Activated CD4-positive, alpha-beta T cell treated with anti-CD3 and anti-CD28 coated beads for 4 hours (primary cell): ENCODE data around the gene SLC38A6.

ENCODE experiments used
- DNase-seq, 2 donors: peaks; one replicate each; pipeline ENCODE4 v3.0.0-alpha.2; 2020

SLC38A6 gene

DNA sequence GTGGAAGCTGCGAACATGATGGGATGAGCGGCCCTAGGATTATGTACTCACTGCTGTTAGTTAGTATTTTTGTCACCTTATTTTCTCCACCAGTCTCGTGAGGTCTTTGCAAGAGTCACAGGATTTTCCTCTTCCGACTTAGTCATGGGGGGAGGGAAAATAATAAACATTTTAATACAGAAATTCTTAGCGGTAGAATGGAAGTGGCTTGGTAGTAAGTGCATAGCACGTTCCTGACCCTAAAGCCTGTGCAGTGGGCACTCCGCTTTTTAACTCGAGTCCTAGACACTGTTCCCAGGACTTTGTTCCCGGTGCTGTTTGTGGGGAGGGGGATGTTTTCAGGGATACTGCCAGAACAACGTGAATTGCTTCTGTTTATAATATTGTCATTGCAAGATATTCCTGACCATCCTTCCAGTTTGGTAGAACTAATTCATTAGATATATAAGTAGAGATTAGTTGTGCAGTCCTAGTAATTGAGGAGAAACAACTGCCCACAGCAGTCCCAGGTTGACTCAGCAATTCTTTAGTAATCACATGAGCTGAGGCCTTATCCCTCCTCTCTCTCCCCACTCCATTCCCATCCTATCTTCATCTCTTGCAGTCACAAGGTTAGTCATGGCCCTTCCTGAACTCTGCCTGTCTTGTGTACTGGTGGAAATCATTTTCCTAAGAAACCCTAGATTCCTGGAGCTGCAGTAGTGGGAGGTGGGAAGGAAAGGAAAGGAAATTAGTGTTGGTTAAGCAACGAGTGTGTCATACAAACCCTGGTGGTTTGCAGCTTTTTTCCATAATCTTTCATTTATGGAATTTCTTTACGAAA, 799 bp downstream of the SLC38A6 start:
- no peak for DNase-seq

GRCh38 chr14:60984196-60984595, 3.2 kb downstream of the SLC38A6 start:
- DNase-seq, result no peak

DNA sequence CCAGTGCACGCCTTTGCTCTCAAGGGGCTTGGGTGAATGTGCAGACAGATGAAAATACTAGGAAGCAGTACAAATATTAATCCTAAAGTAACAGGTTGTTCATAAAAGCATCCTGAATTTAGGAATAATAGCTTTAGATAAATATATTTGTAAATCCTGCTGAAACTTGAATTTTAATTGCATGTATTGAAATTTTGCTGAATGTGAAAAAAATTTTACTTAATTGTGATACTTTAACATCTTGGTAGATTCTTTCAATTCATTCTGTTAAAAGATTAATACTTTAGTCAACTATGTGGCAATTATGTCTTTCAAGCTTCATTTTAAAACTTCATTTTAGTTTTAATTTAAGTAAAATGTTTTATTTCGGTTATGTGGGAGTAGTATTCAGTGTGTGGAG, 5.5 kb downstream of the SLC38A6 start:
- no peak for DNase-seq

DNA sequence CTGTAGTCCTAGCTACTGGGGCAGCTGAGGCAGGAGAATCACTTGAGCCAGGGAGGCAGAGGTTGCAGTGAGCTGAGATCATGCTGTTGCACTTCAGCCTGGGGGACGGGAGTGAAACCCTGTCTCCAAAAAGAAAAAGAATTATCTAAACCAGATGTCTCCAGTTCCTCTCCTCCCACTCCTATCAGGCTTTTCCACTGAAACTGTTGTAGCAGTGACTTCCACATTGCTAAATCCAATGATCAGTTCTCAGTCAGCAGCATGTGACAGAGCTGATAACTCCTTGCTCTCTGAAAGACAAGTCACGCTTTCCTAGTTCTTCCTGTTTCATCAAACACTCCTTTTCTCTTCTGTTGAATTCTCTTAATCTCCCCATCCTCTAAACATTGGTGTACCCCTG, 8.6 kb downstream of the SLC38A6 start:
- no peak for DNase-seq

DNA sequence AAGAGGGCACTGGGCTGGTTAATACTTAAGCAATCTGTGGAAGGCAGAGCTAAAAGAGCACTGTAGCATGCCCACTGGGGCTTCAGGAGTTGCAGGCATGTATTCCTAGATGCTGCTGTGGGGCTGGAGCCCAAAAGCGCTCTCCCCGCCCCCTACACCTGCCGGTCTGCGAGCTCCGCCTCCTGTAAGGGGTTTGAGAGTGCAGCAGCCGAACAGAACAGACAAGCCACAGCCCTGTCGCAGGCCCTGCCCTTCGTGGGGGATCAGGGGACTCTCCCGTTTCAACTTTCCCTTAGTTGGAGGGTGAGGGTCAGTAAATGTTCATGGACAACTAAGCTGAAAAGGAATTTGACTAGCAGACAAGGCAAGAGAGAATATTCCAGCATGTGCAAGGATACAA, 17.6 kb downstream of the SLC38A6 start:
- DNase-seq, result no peak

DNA sequence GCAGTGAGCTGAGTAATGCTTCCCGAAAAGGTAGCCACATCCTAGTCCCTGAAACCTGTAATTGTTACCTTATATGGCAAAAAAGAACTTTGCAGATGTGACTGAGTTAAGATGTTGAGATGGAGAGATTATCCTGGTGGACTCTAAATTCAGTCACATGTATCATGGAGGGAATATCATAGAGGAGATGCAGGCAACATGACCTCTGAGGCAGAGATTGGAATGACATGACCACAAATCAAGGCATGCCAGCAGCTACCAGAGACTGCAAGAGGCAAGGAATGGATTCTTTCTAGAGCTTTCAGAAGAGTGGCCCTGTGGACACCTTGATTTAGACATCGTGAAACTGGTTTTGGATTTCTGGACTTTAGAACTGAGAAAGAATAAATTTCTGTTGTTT, 18.5 kb downstream of the SLC38A6 start:
- no peak for DNase-seq

GRCh38 chr14:61003571-61003970, 22.5 kb downstream of the SLC38A6 start:
- no peak for DNase-seq

DNA sequence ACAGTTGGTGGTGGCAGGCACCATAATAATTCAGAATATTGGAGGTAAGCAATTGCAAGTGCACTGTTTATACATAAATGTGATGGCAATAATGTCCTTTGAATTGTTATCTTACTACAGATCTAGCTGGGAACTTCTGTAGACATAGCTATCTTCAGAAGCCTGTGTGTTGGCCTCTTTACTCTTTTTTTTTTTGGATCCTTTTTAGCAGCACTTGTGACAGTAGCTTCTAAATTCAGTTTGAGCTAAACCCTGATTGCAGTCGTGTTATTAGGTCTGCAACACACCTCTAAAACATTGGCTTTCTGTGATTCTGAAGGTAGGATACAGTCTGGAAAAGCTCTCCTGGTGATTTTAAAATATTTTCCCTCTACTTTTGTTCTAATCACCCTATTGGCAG, 38.5 kb downstream of the SLC38A6 start:
- no peak for DNase-seq

- peak; percentile 11 to 56 for DNase-seq
These were observed 44.5 kb downstream of the SLC38A6 start for GRCh38 chr14:61025251-61026223.

GRCh38 chr14:61026526-61026925, 45.5 kb downstream of the SLC38A6 start:
- no peak for DNase-seq

GRCh38 chr14:61031026-61031425, 50.0 kb downstream of the SLC38A6 start:
- DNase-seq, result no peak

- no peak for DNase-seq
These were observed 52.0 kb downstream of the SLC38A6 start for GRCh38 chr14:61033054-61033453.

DNA sequence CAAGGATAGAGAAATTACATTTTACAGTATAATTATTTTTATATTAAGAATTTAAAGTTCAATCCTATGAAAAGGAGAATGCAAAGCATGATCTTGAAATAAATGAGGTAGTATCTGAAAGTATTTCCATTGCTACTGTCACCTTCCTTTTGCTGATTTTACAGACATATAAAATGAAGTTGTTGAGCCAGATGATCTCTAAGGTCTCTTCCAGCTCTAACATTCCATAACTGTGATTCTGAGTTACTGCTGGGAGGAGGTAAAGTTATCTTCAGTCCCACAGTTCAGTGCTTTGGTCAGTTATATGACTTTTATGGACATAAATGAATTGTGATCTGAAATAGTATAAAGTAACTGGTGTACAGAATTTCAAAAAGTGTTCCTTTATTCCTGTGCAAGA, 52.8 kb downstream of the SLC38A6 start:
- no peak for DNase-seq

DNA sequence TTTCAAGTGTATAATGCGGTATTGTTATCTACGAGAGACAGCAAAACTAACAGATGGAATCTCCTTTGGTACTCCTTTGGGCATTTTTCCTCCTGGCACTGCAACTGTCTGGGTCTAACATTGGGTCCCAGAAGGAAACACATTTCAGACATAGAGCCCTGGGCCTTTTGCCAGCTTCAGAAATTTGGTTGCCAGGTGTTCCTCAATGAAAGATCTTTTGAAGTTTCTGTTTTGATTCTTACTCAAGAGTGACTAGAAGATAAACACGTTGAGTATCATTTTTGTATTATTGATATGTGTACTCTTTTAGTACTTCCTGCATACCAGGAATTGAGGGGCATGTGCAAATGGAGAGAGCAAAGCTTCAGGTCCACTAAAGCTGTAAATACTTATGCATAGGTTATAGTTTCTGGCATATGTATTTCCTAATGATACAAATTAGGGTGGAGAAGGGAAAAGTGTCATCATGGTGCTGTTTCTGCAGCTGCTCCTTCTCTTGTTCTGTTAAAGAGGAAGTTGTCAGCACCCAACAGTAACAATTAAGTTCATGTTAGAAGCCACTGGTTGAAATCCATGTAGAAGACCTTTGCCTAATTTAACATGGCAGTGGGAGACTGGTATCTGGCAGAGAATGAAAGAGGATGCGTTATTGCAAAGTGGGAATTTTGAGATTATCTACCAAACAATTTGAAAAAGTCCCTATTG, 53.5 kb downstream of the SLC38A6 start:
- DNase-seq, result no peak

- no peak for DNase-seq
These were observed 56.2 kb downstream of the SLC38A6 start for GRCh38 chr14:61037215-61037614.

GRCh38 chr14:61041704-61042103, 60.7 kb downstream of the SLC38A6 start:
- no peak for DNase-seq

- DNase-seq, result no peak
These were observed 61.2 kb downstream of the SLC38A6 start for GRCh38 chr14:61042220-61042619.

- no peak for DNase-seq
These were observed 62.5 kb downstream of the SLC38A6 start for GRCh38 chr14:61043506-61043905.

GRCh38 chr14:61047021-61047420, 66.0 kb downstream of the SLC38A6 start:
- no peak for DNase-seq

DNA sequence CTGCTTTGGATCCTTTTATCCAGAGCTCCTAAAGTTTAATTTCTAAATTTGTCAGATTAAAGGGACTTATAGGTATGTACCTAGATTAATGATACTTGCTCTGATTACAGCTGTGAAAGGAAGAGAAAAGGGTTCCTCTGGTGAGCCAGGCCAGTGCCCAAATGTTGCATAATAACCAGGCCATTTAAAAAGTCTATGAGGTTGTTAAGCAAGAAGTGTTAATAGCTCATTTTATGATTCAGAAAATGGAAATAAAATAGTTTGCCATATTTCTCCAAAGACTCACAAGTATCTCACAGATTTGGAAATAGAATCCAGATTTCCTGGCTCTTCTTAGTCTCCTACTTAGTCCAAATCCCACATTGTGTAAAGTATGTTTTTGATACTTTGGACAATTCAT, 67.6 kb downstream of the SLC38A6 start:
- no peak for DNase-seq

- DNase-seq, result no peak
These were observed 69.4 kb downstream of the SLC38A6 start for GRCh38 chr14:61050417-61050816.

DNA sequence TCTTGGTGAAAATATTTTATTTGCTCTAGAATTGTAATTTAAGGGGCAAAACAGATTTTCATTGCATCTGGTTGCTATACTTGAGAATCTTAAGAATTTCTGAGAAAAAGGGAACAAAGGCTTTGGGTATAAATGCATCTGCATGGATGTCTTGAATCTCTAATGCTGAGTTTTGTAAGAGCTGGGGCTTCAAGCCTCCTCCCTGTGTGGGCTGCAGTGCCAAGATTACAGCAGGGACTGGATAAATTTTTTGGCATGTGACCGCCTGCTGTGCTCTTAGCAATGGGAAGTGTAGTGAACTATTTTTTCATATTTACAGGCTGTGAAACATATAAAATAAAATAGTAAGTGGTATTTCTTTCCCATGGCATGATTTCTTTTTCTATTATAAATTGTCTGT, 70.0 kb downstream of the SLC38A6 start:
- DNase-seq, result no peak

GRCh38 chr14:61051621-61052020, 70.6 kb downstream of the SLC38A6 start:
- DNase-seq, result no peak
